Mesenchymal stem cell (in vitro differentiated cells and primary cell): Measurements from ENCODE around the gene LPCAT2.
A peak's percentile ranks its signal among the peaks of the same experiment; 100 is the strongest.

ENCODE experiments used
- DNase-seq: peaks from one replicate; pipeline ENCODE4 v3.0.0-alpha.2; 2013
- H2AFZ ChIP-seq: one replicate; pipeline ENCODE4 v1.6.1; 2013; ENCODE audit warnings: low read depth, mild to moderate bottlenecking, control low read depth, inconsistent platforms, low read length, moderate library complexity
- H2AK5ac ChIP-seq: 2 replicates; pipeline ENCODE4 v1.6.1; 2013; ENCODE audit warnings: low read length, moderate library complexity, mild to moderate bottlenecking, inconsistent platforms; ENCODE audit not compliant: severe bottlenecking
- H2BK120ac ChIP-seq: one replicate; pipeline ENCODE4 v1.6.1; 2013; ENCODE audit warnings: low read depth, mild to moderate bottlenecking, inconsistent platforms, low read length, moderate library complexity
- H2BK12ac ChIP-seq, 2 experiments: one replicate each; pipeline ENCODE4 v1.6.1; 2013; ENCODE audit warnings: inconsistent platforms in 2 of 2, low read length in 2 of 2, mild to moderate bottlenecking in 2 of 2, moderate library complexity in 2 of 2, control low read depth in 1 of 2
- H2BK15ac ChIP-seq: one replicate; pipeline ENCODE4 v1.6.1; 2013; ENCODE audit warnings: mild to moderate bottlenecking, low read depth, inconsistent platforms; ENCODE audit not compliant: poor library complexity, severe bottlenecking
- H2BK5ac ChIP-seq: 2 replicates; pipeline ENCODE4 v1.6.1; 2013; ENCODE audit warnings: low read depth, mild to moderate bottlenecking, low read length, control low read depth, inconsistent platforms; ENCODE audit not compliant: poor library complexity, severe bottlenecking
- H3K14ac ChIP-seq, 2 experiments: one replicate each; pipeline ENCODE4 v1.6.1; 2013; ENCODE audit warnings: inconsistent platforms in 2 of 2, low read length in 2 of 2, control low read depth in 1 of 2, mild to moderate bottlenecking in 1 of 2, moderate library complexity in 1 of 2
- H3K18ac ChIP-seq, 2 experiments: one replicate each; pipeline ENCODE4 v1.6.1; 2013; ENCODE audit warnings: inconsistent platforms in 2 of 2, low read length in 2 of 2, control low read depth in 1 of 2, low read depth in 1 of 2, mild to moderate bottlenecking in 1 of 2
- H3K23ac ChIP-seq, 2 experiments: one replicate each; pipeline ENCODE4 v1.6.1; 2013; ENCODE audit warnings: inconsistent platforms in 2 of 2, low read length in 2 of 2, mild to moderate bottlenecking in 2 of 2, moderate library complexity in 2 of 2, control low read depth in 1 of 2
- H3K27ac ChIP-seq: 2 replicates; pipeline ENCODE4 v1.5.1; 2013; ENCODE audit warnings: mild to moderate bottlenecking, moderate library complexity, low read length, control low read depth, inconsistent platforms; ENCODE audit not compliant: poor library complexity, severe bottlenecking
- H3K27me3 ChIP-seq, 2 experiments: 2 replicates each; pipeline versions ENCODE4 v1.6.1 to v1.7.0; 2013; ENCODE audit warnings: low read length in 2 of 2, mild to moderate bottlenecking in 2 of 2, moderate library complexity in 2 of 2, control low read depth in 1 of 2, inconsistent platforms in 1 of 2; ENCODE audit not compliant: control insufficient read depth in 1 of 2, insufficient read depth in 1 of 2
- H3K36me3 ChIP-seq, 2 experiments: 2 replicates each; pipeline versions ENCODE4 v1.6.1 to v1.7.0; 2013; ENCODE audit warnings: low read length in 2 of 2, control low read depth in 1 of 2, inconsistent platforms in 1 of 2, low read depth in 1 of 2, mild to moderate bottlenecking in 1 of 2; ENCODE audit not compliant: insufficient read depth in 2 of 2, control insufficient read depth in 1 of 2
- H3K4ac ChIP-seq, 2 experiments: one replicate each; pipeline ENCODE4 v1.6.1; 2013; ENCODE audit warnings: inconsistent platforms in 2 of 2, low read length in 2 of 2, mild to moderate bottlenecking in 2 of 2, moderate library complexity in 2 of 2, control low read depth in 1 of 2, low read depth in 1 of 2
- H3K4me1 ChIP-seq: 2 replicates; pipeline ENCODE4 v1.6.1; 2013; ENCODE audit warnings: low read depth, low read length, control low read depth; ENCODE audit not compliant: control insufficient read depth, insufficient read depth
- H3K4me2 ChIP-seq: 2 replicates; pipeline ENCODE4 v1.6.1; 2013; ENCODE audit warnings: low read length, mild to moderate bottlenecking, inconsistent platforms; ENCODE audit not compliant: poor library complexity, severe bottlenecking
- H3K4me3 ChIP-seq, 2 experiments: 2 replicates each; pipeline versions ENCODE4 v1.5.1 to v1.7.0; 2013; ENCODE audit warnings: low read length in 2 of 2, mild to moderate bottlenecking in 2 of 2, control low read depth in 1 of 2, low read depth in 1 of 2; ENCODE audit not compliant: insufficient read depth in 1 of 2
- H3K79me1 ChIP-seq: replicated peaks from 2 replicates; pipeline ENCODE4 v1.6.1; 2013; ENCODE audit warnings: mild to moderate bottlenecking, control low read depth, low read length, inconsistent platforms; ENCODE audit not compliant: poor library complexity, severe bottlenecking
- H3K9ac ChIP-seq: 2 replicates; pipeline ENCODE4 v1.7.0; 2013; ENCODE audit warnings: mild to moderate bottlenecking, low read length, moderate library complexity
- H3K9me3 ChIP-seq: 2 replicates; pipeline ENCODE4 v1.7.0; 2013; ENCODE audit warnings: mild to moderate bottlenecking, low read length; ENCODE audit not compliant: control insufficient read depth
- H4K8ac ChIP-seq: one replicate; pipeline ENCODE4 v1.6.1; 2013; ENCODE audit warnings: inconsistent platforms, mild to moderate bottlenecking, low read length, moderate library complexity
- H4K91ac ChIP-seq: one replicate; pipeline ENCODE4 v1.6.1; 2013; ENCODE audit warnings: mild to moderate bottlenecking, low read length, inconsistent platforms
- WGBS: methylation state at CpG from one replicate; pipeline ENCODE4 v1.1.7; 2013; ENCODE audit warnings: mixed read lengths; 5-methylcytosine and 5-hydroxymethylcytosine counted together

The LPCAT2 gene

GRCh38 chr16:55489956-55490265, 19.0 kb upstream of the LPCAT2 start:
- no peaks in the 10 kb centered on the region for H3K9me3 ChIP-seq
- H3K79me1 ChIP-seq: peaks cover 1% of the 10 kb centered on the region
- no peak overlapping the region for H2BK120ac ChIP-seq
- H2AFZ ChIP-seq: no peak overlapping the region
- H3K27me3 ChIP-seq: no peaks in the 10 kb centered on the region
- H3K4ac ChIP-seq: no peak overlapping the region
- no peak overlapping the region for H3K4me2 ChIP-seq
- no peak overlapping the region for H2BK12ac ChIP-seq
- no peak overlapping the region for H4K8ac ChIP-seq
- H3K9ac ChIP-seq: peak overlapping the region; percentile 99
- no peak overlapping the region for H3K18ac ChIP-seq
- WGBS: 96% methylated on average over 2 of the region's 2 CpGs
- H3K4me3 ChIP-seq: no peak overlapping the region
- peaks cover 6% of the 10 kb centered on the region for H3K4me1 ChIP-seq
- H3K14ac ChIP-seq: no peak overlapping the region
- no peak for DNase-seq
- no peak overlapping the region for H4K91ac ChIP-seq
- H3K23ac ChIP-seq: no peak overlapping the region
- no peak overlapping the region for H3K27ac ChIP-seq
- no peak overlapping the region for H2BK5ac ChIP-seq
- H2BK15ac ChIP-seq: no peak overlapping the region
- H2AK5ac ChIP-seq: no peak overlapping the region
- H3K36me3 ChIP-seq: peaks cover 62 to 93% of the 10 kb centered on the region in 2 experiments

GRCh38 chr16:55490301-55490700, 18.6 kb upstream of the LPCAT2 start:
- Histone ChIP-seq H2BK15ac (no peak overlapping the region), H3K18ac (no peak overlapping the region), H2AFZ (no peak overlapping the region), H3K4me3 (no peak overlapping the region), H4K8ac (no peak overlapping the region), H3K27ac (no peak overlapping the region), H3K79me1 (peaks cover 1% of the 10 kb centered on the region), H3K4ac (no peak overlapping the region), H2AK5ac (no peak overlapping the region), H3K36me3 (peaks cover 58 to 93% of the 10 kb centered on the region in 2 experiments), H2BK12ac (no peak overlapping the region), H2BK120ac (no peak overlapping the region), H3K9ac (peak overlapping the region; percentile 99), H3K4me1 (peaks cover 7% of the 10 kb centered on the region), H3K9me3 (no peaks in the 10 kb centered on the region), H3K14ac (no peak overlapping the region), H4K91ac (no peak overlapping the region), H3K4me2 (no peak overlapping the region), H3K27me3 (no peaks in the 10 kb centered on the region), H2BK5ac (no peak overlapping the region), H3K23ac (no peak overlapping the region)
- DNase-seq: no peak
- 100% methylated on average over 2 of the region's 2 CpGs for WGBS

GRCh38 chr16:55491691-55492090, 17.2 kb upstream of the LPCAT2 start:
- H3K9ac ChIP-seq: peak overlapping the region; percentile 99
- no peak for DNase-seq
- H2BK5ac ChIP-seq: no peak overlapping the region
- peaks cover 55 to 93% of the 10 kb centered on the region in 2 experiments for H3K36me3 ChIP-seq
- H2AK5ac ChIP-seq: no peak overlapping the region
- H2AFZ ChIP-seq: no peak overlapping the region
- no peaks in the 10 kb centered on the region for H3K9me3 ChIP-seq
- no peak overlapping the region for H2BK120ac ChIP-seq
- H3K23ac ChIP-seq: no peak overlapping the region
- no peak overlapping the region for H2BK12ac ChIP-seq
- H3K27me3 ChIP-seq: no peaks in the 10 kb centered on the region
- H2BK15ac ChIP-seq: no peak overlapping the region
- H3K18ac ChIP-seq: no peak overlapping the region
- peaks cover 1% of the 10 kb centered on the region for H3K79me1 ChIP-seq
- H4K8ac ChIP-seq: no peak overlapping the region
- H3K4me1 ChIP-seq: peaks cover 7% of the 10 kb centered on the region
- no peak overlapping the region for H3K14ac ChIP-seq
- H4K91ac ChIP-seq: no peak overlapping the region
- H3K4me3 ChIP-seq: no peak overlapping the region
- 98% methylated on average over 6 of the region's 7 CpGs for WGBS
- H3K27ac ChIP-seq: no peak overlapping the region
- H3K4me2 ChIP-seq: no peak overlapping the region
- H3K4ac ChIP-seq: no peak overlapping the region

GRCh38 chr16:55492756-55493380, 16.0 kb upstream of the LPCAT2 start:
- no peak overlapping the region for H3K4me3 ChIP-seq
- no peak overlapping the region for H3K4me2 ChIP-seq
- 87% methylated on average over 10 of the region's 10 CpGs for WGBS
- H2BK15ac ChIP-seq: no peak overlapping the region
- H2AK5ac ChIP-seq: no peak overlapping the region
- no peak overlapping the region for H3K18ac ChIP-seq
- H3K14ac ChIP-seq: no peak overlapping the region
- no peak overlapping the region for H2BK120ac ChIP-seq
- no peak overlapping the region for H2BK12ac ChIP-seq
- H3K4me1 ChIP-seq: peaks cover 6% of the 10 kb centered on the region
- H4K91ac ChIP-seq: no peak overlapping the region
- peaks cover 54 to 99% of the 10 kb centered on the region in 2 experiments for H3K36me3 ChIP-seq
- no peak overlapping the region for H3K27ac ChIP-seq
- H2BK5ac ChIP-seq: no peak overlapping the region
- H3K9me3 ChIP-seq: no peaks in the 10 kb centered on the region
- no peak overlapping the region for H4K8ac ChIP-seq
- H3K4ac ChIP-seq: no peak overlapping the region
- no peaks in the 10 kb centered on the region for H3K27me3 ChIP-seq
- no peak overlapping the region for H3K23ac ChIP-seq
- H3K9ac ChIP-seq: peak overlapping the region; percentile 75
- H3K79me1 ChIP-seq: peaks cover 1% of the 10 kb centered on the region
- DNase-seq: no peak
- no peak overlapping the region for H2AFZ ChIP-seq
